AG04450 (cell line): Measurements from ENCODE around the gene ARMCX4. TPM values are rescaled to one million over a fixed set of nuclear protein-coding genes. Genes with fewer than 3 reads are reported as not detected.

ENCODE experiments used
- CTCF ChIA-PET: fragments of 300-600, 350-600 bp; formaldehyde crosslinking; extraction: SDS; loops from one replicate; lab custom pipeline; 2022; ENCODE audit warnings: antibody characterized with exemption, inconsistent platforms; lab: Charles Lee
- POLR2A ChIA-PET: fragments of 350-600 bp; formaldehyde crosslinking; extraction: SDS; loops from one replicate; lab custom pipeline; 2021; ENCODE audit warnings: antibody characterized with exemption, inconsistent platforms; lab: Yijun Ruan, JAX
- DNase-seq: peaks from one replicate; pipeline ENCODE4 v3.0.0-alpha.2; 2011; ENCODE audit warnings: low read depth, low spot score
- H3K27ac ChIP-seq: one replicate; pipeline ENCODE4 v1.5.1; 2012; ENCODE audit warnings: low read depth, low read length, control low read depth
- H3K27me3 ChIP-seq: one replicate; pipeline ENCODE4 v1.6.0; 2012; ENCODE audit warnings: low read length; ENCODE audit not compliant: control insufficient read depth, insufficient read depth
- H3K4me3 ChIP-seq: 2 replicates; pipeline ENCODE4 v1.5.1; 2011; ENCODE audit warnings: mild to moderate bottlenecking, low read depth, low read length, control low read depth
- H3K9me3 ChIP-seq: 2 replicates; pipeline ENCODE4 v1.5.1; 2012; ENCODE audit warnings: low read length; ENCODE audit not compliant: control insufficient read depth, insufficient read depth
- CTCF ChIP-seq: IDR thresholded peaks from 2 replicates; pipeline ENCODE4 v1.5.1; 2011; ENCODE audit warnings: low read depth, low read length, control low read depth, inconsistent platforms
- polyA plus RNA-seq: library from polyadenylated mRNA; depleted of rRNA; stranded (reverse); fragments of >200 nt; gene quantifications from 2 replicates; pipeline ENCODE4 v1.2.3, GENCODE V29; 2011

The ARMCX4 gene
- polyA plus RNA-seq, 1 experiment, result 6.4 TPM

GRCh38 chrX:101452056-101452455 is 33.2 kb upstream of the ARMCX4 start:
- no peak overlapping the region for H3K4me3 ChIP-seq
- H3K27me3 ChIP-seq, result no peaks in the 10 kb centered on the region
- no peak for DNase-seq
- ChIA-PET CTCF (no interaction called here), POLR2A (no interaction called here)
- H3K9me3 ChIP-seq, result no peaks in the 10 kb centered on the region
- no peak for TF ChIP-seq CTCF
- H3K27ac ChIP-seq, result no peak overlapping the region

GRCh38 chrX:101460669-101461068 is 24.6 kb upstream of the ARMCX4 start:
- no peak overlapping the region for H3K27ac ChIP-seq
- ChIA-PET POLR2A (no interaction called here), CTCF (interaction anchor here (1.2 kb wide), 1 partner anchor 42 kb away, joined by 3 read pairs; no protein-coding TSS in a partner anchor)

GRCh38 chrX:101462892-101463291 is 22.4 kb upstream of the ARMCX4 start:
- Histone ChIP-seq H3K27ac (no peak overlapping the region), H3K27me3 (no peaks in the 10 kb centered on the region), H3K4me3 (no peak overlapping the region), H3K9me3 (no peaks in the 10 kb centered on the region)
- peak; percentile 40 for TF ChIP-seq CTCF
- CTCF ChIA-PET, result interaction anchor here (0.5 to 1.0 kb wide), 2 partner anchors 34 to 178 kb away, joined by 3 to 4 read pairs; no protein-coding TSS in a partner anchor
- POLR2A ChIA-PET, result no interaction called here
- DNase-seq, result no peak

More at GRCh38 chrX:101460669-101461068, 24.6 kb upstream of the ARMCX4 start:
- no peak for DNase-seq
- Histone ChIP-seq H3K27me3 (no peaks in the 10 kb centered on the region), H3K4me3 (no peak overlapping the region), H3K9me3 (no peaks in the 10 kb centered on the region)
- no peak for TF ChIP-seq CTCF

GRCh38 chrX:101478366-101478765 is 6.9 kb upstream of the ARMCX4 start:
- ChIA-PET CTCF (no interaction called here), POLR2A (no interaction called here)
- H3K27ac ChIP-seq, result no peak overlapping the region
- no peaks in the 10 kb centered on the region for H3K9me3 ChIP-seq
- no peak for DNase-seq
- H3K4me3 ChIP-seq, result no peak overlapping the region
- TF ChIP-seq CTCF, result no peak
- H3K27me3 ChIP-seq, result no peaks in the 10 kb centered on the region

- H3K27me3 ChIP-seq, result no peaks in the 10 kb centered on the region
- no peak overlapping the region for H3K4me3 ChIP-seq
- no peaks in the 10 kb centered on the region for H3K9me3 ChIP-seq
- ChIA-PET CTCF (no interaction called here), POLR2A (interaction anchor here (0.7 kb wide), 1 partner anchor 73 kb away, joined by 7 read pairs; no protein-coding TSS in a partner anchor)
- TF ChIP-seq CTCF, result no peak
- no peak for DNase-seq
- no peak overlapping the region for H3K27ac ChIP-seq
These were observed 3.0 kb upstream of the ARMCX4 start for GRCh38 chrX:101482296-101482695.
